K562 (cell line): Measurements from ENCODE around the gene AGL.
"Not testable (repeated sequence)": the region's sequence is repeated elsewhere in the genome, so short reads cannot be mapped to it uniquely, and the experiment has no call there.

Experiments used
- EZH2 ChIP-seq: IDR thresholded peaks from 2 replicates; pipeline ENCODE4 v1.6.1; 2012; ENCODE audit warnings: low read depth, mild to moderate bottlenecking, inconsistent platforms, low read length, borderline replicate concordance
- HDAC6 ChIP-seq: IDR thresholded peaks from 2 replicates; pipeline ENCODE4 v1.6.1; 2012; ENCODE audit warnings: low read depth, mild to moderate bottlenecking, control low read depth, inconsistent platforms, low read length, moderate library complexity
- JUN ChIP-seq, 2 experiments: sonication (generic) in 1 of 2; formaldehyde crosslinking in 1 of 2; IDR thresholded peaks; 2 replicates each; pipeline versions ENCODE4 v1.6.1 to v1.8.0; 2012 to 2022; ENCODE audit warnings: borderline replicate concordance in 2 of 2, mild to moderate bottlenecking in 2 of 2, improper control_type of control experiment in 1 of 2, low read depth in 1 of 2, low read length in 1 of 2, missing genetic modification reagents in 1 of 2
- MAZ ChIP-seq, 2 experiments: fragments of 450-650 bp in 1 of 2; sonication (generic) in 1 of 2; formaldehyde crosslinking; IDR thresholded peaks in 1 of 2; conservative IDR thresholded peaks in 1 of 2; 2 replicates each; pipeline versions ENCODE4 v1.4.0 to v1.5.0; 2020; ENCODE audit warnings: mild to moderate bottlenecking in 1 of 2, missing genetic modification reagents in 1 of 2
- MXI1 ChIP-seq: IDR thresholded peaks from 2 replicates; pipeline ENCODE4 v1.6.1; 2011; ENCODE audit warnings: low read depth, mild to moderate bottlenecking, improper control_type of control experiment, low read length
- PHB ChIP-seq: fragments of 250-450 bp; sonication (Bioruptor Pico); IDR thresholded peaks from 2 replicates; pipeline ENCODE4 v1.5.0; 2021
- PHF21A ChIP-seq: fragments of 450-650 bp; IDR thresholded peaks from 2 replicates; pipeline ENCODE4 v1.6.1; 2017; ENCODE audit warnings: low read depth, borderline replicate concordance
- REST ChIP-seq, 2 experiments: fragments of 450-650 bp; formaldehyde crosslinking in 1 of 2; IDR thresholded peaks; 2 replicates each; pipeline versions ENCODE4 v1.4.0 to v1.6.1; 2014 to 2020; ENCODE audit warnings: mild to moderate bottlenecking in 2 of 2, borderline replicate concordance in 1 of 2, low read depth in 1 of 2
- SIN3B ChIP-seq: fragments of 450-650 bp; IDR thresholded peaks from 2 replicates; pipeline ENCODE4 v1.6.1; 2017; ENCODE audit warnings: low read depth, mild to moderate bottlenecking, moderate library complexity
- SRSF3 ChIP-seq: fragments of 200-400 bp; formaldehyde crosslinking; IDR thresholded peaks from 2 replicates; pipeline ENCODE4 v1.6.1; 2016; ENCODE audit warnings: mild to moderate bottlenecking, low read length, moderate library complexity; ENCODE audit not compliant: insufficient read depth
- ZNF445 ChIP-seq: fragments of 250-450 bp; sonication (Bioruptor Pico); IDR thresholded peaks from 2 replicates; pipeline ENCODE4 v1.4.0; 2020; ENCODE audit warnings: low read depth, mild to moderate bottlenecking, moderate library complexity
- TF ChIP-seq, protein P1 (sequence below), 2 experiments: IDR thresholded peaks; 2 replicates each; pipeline ENCODE4 v1.6.1; 2012; ENCODE audit warnings: improper control_type of control experiment in 2 of 2, low read depth in 2 of 2, low read length in 2 of 2, borderline replicate concordance in 1 of 2
- TF ChIP-seq, protein P2 (sequence below): sonication (generic); formaldehyde crosslinking; IDR thresholded peaks from 2 replicates; pipeline ENCODE4 v1.9.0; 2022; ENCODE audit warnings: mild to moderate bottlenecking, missing genetic modification reagents
- TF ChIP-seq, protein P3 (sequence below): fragments of 450-650 bp; IDR thresholded peaks from 2 replicates; pipeline ENCODE4 v1.7.1; 2018; ENCODE audit warnings: mild to moderate bottlenecking, low read depth; ENCODE audit not compliant: partially characterized antibody

GRCh38 chr1:99833911-99834310 lies 16.2 kb upstream of the AGL start:
- TF ChIP-seq, protein P1, sequence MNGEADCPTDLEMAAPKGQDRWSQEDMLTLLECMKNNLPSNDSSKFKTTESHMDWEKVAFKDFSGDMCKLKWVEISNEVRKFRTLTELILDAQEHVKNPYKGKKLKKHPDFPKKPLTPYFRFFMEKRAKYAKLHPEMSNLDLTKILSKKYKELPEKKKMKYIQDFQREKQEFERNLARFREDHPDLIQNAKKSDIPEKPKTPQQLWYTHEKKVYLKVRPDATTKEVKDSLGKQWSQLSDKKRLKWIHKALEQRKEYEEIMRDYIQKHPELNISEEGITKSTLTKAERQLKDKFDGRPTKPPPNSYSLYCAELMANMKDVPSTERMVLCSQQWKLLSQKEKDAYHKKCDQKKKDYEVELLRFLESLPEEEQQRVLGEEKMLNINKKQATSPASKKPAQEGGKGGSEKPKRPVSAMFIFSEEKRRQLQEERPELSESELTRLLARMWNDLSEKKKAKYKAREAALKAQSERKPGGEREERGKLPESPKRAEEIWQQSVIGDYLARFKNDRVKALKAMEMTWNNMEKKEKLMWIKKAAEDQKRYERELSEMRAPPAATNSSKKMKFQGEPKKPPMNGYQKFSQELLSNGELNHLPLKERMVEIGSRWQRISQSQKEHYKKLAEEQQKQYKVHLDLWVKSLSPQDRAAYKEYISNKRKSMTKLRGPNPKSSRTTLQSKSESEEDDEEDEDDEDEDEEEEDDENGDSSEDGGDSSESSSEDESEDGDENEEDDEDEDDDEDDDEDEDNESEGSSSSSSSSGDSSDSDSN (IDR thresholded peaks at IDR 0.05; ENCODE audit: borderline replicate concordance in 1 of 2, low read depth in 2 of 2, low read length in 2 of 2) = not testable (repeated sequence)
- TF ChIP-seq, protein P2, sequence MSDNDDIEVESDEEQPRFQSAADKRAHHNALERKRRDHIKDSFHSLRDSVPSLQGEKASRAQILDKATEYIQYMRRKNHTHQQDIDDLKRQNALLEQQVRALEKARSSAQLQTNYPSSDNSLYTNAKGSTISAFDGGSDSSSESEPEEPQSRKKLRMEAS = not testable (repeated sequence)
- not testable (repeated sequence) for TF ChIP-seq REST (IDR thresholded peaks at IDR 0.05; ENCODE audit: borderline replicate concordance); REST (CRISPR knock-in tag; IDR thresholded peaks at IDR 0.05; ENCODE audit: low read depth); JUN (IDR thresholded peaks at IDR 0.05; ENCODE audit: borderline replicate concordance, low read depth, low read length); JUN (CRISPR knock-in tag; IDR thresholded peaks at IDR 0.05; ENCODE audit: borderline replicate concordance); PHB (CRISPR knock-in tag); MAZ (CRISPR knock-in tag; conservative IDR thresholded peaks at IDR 0.05 in 1 of 2, IDR thresholded peaks at IDR 0.05 in 1 of 2); SIN3B; ZNF445 (CRISPR knock-in tag); MXI1; EZH2; PHF21A; SRSF3; HDAC6
- TF ChIP-seq, protein P3, sequence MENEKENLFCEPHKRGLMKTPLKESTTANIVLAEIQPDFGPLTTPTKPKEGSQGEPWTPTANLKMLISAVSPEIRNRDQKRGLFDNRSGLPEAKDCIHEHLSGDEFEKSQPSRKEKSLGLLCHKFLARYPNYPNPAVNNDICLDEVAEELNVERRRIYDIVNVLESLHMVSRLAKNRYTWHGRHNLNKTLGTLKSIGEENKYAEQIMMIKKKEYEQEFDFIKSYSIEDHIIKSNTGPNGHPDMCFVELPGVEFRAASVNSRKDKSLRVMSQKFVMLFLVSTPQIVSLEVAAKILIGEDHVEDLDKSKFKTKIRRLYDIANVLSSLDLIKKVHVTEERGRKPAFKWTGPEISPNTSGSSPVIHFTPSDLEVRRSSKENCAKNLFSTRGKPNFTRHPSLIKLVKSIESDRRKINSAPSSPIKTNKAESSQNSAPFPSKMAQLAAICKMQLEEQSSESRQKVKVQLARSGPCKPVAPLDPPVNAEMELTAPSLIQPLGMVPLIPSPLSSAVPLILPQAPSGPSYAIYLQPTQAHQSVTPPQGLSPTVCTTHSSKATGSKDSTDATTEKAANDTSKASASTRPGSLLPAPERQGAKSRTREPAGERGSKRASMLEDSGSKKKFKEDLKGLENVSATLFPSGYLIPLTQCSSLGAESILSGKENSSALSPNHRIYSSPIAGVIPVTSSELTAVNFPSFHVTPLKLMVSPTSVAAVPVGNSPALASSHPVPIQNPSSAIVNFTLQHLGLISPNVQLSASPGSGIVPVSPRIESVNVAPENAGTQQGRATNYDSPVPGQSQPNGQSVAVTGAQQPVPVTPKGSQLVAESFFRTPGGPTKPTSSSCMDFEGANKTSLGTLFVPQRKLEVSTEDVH = not testable (repeated sequence)
